HCT116 (cell line): ENCODE data around the gene IREB2. TPM values are rescaled to one million over a fixed set of nuclear protein-coding genes. Genes with fewer than 3 reads are reported as not detected.

Experiments
- ATAC-seq: fragments of 200-7000 bp; cut with Tn5 transposase; 2 replicates; pipeline ENCODE4 v1.9.1; 2020; ENCODE audit warnings: mild to moderate bottlenecking, moderate library complexity
- BruUV-seq: library from RNA; stranded (reverse); fragments of 400-500 nt; replicated peaks from 2 replicates; lab custom pipeline; 2021; lab: Mats Ljungman, UMichigan
- CTCF ChIA-PET: fragments of 300-600 bp; sonication (Branson Sonifier 250); formaldehyde crosslinking; loops from one replicate; lab custom pipeline; 2021; ENCODE audit warnings: antibody characterized with exemption; lab: Charles Lee
- POLR2A ChIA-PET: fragments of 300-600, 350-600 bp; sonication (Branson Sonifier 250); formaldehyde crosslinking; loops from one replicate; lab custom pipeline; 2021; ENCODE audit warnings: antibody characterized with exemption; lab: Charles Lee
- RAD21 ChIA-PET, 2 experiments: fragments of 300-600 bp; sonication (Branson Sonifier 250); formaldehyde crosslinking; loops; one replicate each; lab custom pipeline; 2023; ENCODE audit warnings: low total read pairs in 2 of 2; ENCODE audit not compliant: uncharacterized antibody in 2 of 2, unreplicated experiment in 2 of 2, low non-redundant PET in 1 of 2; lab: Charles Lee
- DNase-seq: peaks from one replicate; pipeline ENCODE4 v3.0.0-alpha.2; 2010; ENCODE audit warnings: low read depth, low spot score
- H2AFZ ChIP-seq: fragments of 200-600 bp; shearing (Covaris generic), sonication (generic); 2 replicates; pipeline ENCODE4 v1.6.1; 2017; ENCODE audit warnings: low read depth, mixed run types, mixed read lengths, antibody characterized with exemption, low read length; ENCODE audit not compliant: poor library complexity, severe bottlenecking
- H3K27ac ChIP-seq: 2 replicates; pipeline ENCODE4 v1.5.1; 2012; ENCODE audit warnings: low read depth, low read length
- H3K27me3 ChIP-seq: fragments of 200-600 bp; sonication (generic); 2 replicates; pipeline ENCODE4 v1.6.1; 2016; ENCODE audit warnings: mixed run types, low read length, mixed read lengths; ENCODE audit not compliant: insufficient read depth
- H3K36me3 ChIP-seq, 2 experiments: fragments of 200-500 bp in 1 of 2; fragments of 200-600 bp in 1 of 2; sonication (Bioruptor generic) in 1 of 2; sonication (generic) in 1 of 2; 2 replicates each; pipeline versions ENCODE4 v1.5.1 to v1.6.1; 2014 to 2016; ENCODE audit warnings: low read length in 2 of 2, inconsistent platforms in 1 of 2, mixed read lengths in 1 of 2, mixed run types in 1 of 2; ENCODE audit not compliant: insufficient read depth in 2 of 2, control insufficient read depth in 1 of 2
- H3K4me1 ChIP-seq, 2 experiments: fragments of 200-600 bp in 1 of 2; sonication (generic) in 1 of 2; 2 replicates each; pipeline versions ENCODE4 v1.5.1 to v1.6.1; 2012 to 2017; ENCODE audit warnings: low read length in 2 of 2, inconsistent platforms in 1 of 2, mild to moderate bottlenecking in 1 of 2, mixed read lengths in 1 of 2, mixed run types in 1 of 2, moderate library complexity in 1 of 2; ENCODE audit not compliant: insufficient read depth in 2 of 2, control insufficient read depth in 1 of 2
- H3K4me2 ChIP-seq: fragments of 200-600 bp; sonication (generic); 2 replicates; pipeline ENCODE4 v1.6.1; 2017; ENCODE audit warnings: mixed run types, low read length, mixed read lengths
- H3K4me3 ChIP-seq, 2 experiments: fragments of 200-600 bp in 1 of 2; sonication (generic) in 1 of 2; replicated peaks in 1 of 2; 2 replicates each; pipeline ENCODE4 v1.5.1; 2011 to 2016; ENCODE audit warnings: low read length in 2 of 2, control low read depth in 1 of 2, low read depth in 1 of 2, mild to moderate bottlenecking in 1 of 2, mixed read lengths in 1 of 2, mixed run types in 1 of 2
- H3K79me2 ChIP-seq: fragments of 200-600 bp; sonication (generic); 2 replicates; pipeline ENCODE4 v1.6.1; 2017; ENCODE audit warnings: mild to moderate bottlenecking, mixed run types, low read length, moderate library complexity, mixed read lengths; ENCODE audit not compliant: insufficient read depth
- H3K9ac ChIP-seq: fragments of 200-600 bp; sonication (generic); 2 replicates; pipeline ENCODE4 v1.6.1; 2016; ENCODE audit warnings: low read length, mixed read lengths
- H3K9me2 ChIP-seq: fragments of 200-600 bp; sonication (generic), shearing (Covaris generic); 2 replicates; pipeline ENCODE4 v1.6.1; 2017; ENCODE audit warnings: mixed run types, mild to moderate bottlenecking, moderate library complexity; ENCODE audit not compliant: insufficient read depth
- H3K9me3 ChIP-seq, 2 experiments: fragments of 200-500 bp in 1 of 2; fragments of 200-600 bp in 1 of 2; sonication (Bioruptor generic) in 1 of 2; sonication (generic) in 1 of 2; 2 replicates each; pipeline ENCODE4 v1.6.1; 2014 to 2017; ENCODE audit warnings: low read length in 2 of 2, mixed read lengths in 2 of 2, inconsistent platforms in 1 of 2, low read depth in 1 of 2, mild to moderate bottlenecking in 1 of 2, mixed run types in 1 of 2, moderate library complexity in 1 of 2; ENCODE audit not compliant: control insufficient read depth in 1 of 2, insufficient read depth in 1 of 2
- H4K20me1 ChIP-seq: fragments of 200-600 bp; sonication (generic), shearing (Covaris generic); 2 replicates; pipeline ENCODE4 v1.6.1; 2017; ENCODE audit warnings: mixed run types, mild to moderate bottlenecking, moderate library complexity; ENCODE audit not compliant: insufficient read depth
- ATF3 ChIP-seq: IDR thresholded peaks from 2 replicates; pipeline ENCODE4 v1.6.1; 2012
- CBX3 ChIP-seq: IDR thresholded peaks from 2 replicates; pipeline ENCODE4 v1.6.1; 2012; ENCODE audit warnings: low read depth
- CEBPB ChIP-seq: IDR thresholded peaks from 2 replicates; pipeline ENCODE4 v1.6.1; 2012; ENCODE audit warnings: low read depth
- ELF1 ChIP-seq: IDR thresholded peaks from 2 replicates; pipeline ENCODE4 v1.6.1; 2012; ENCODE audit warnings: low read depth, borderline replicate concordance
- EZH2 ChIP-seq: fragments of 200-600 bp; sonication (generic); IDR thresholded peaks from 2 replicates; pipeline ENCODE4 v1.6.1; 2017; ENCODE audit warnings: antibody characterized with exemption, mixed run types
- EZH2phosphoT487 ChIP-seq: fragments of 200-600 bp; IDR thresholded peaks from 2 replicates; pipeline ENCODE4 v1.6.1; 2018; ENCODE audit warnings: antibody characterized with exemption, borderline replicate concordance
- FOSL1 ChIP-seq: IDR thresholded peaks from 2 replicates; pipeline ENCODE4 v1.6.1; 2012; ENCODE audit warnings: low read depth
- JUND ChIP-seq: IDR thresholded peaks from 2 replicates; pipeline ENCODE4 v1.6.1; 2012
- MAX ChIP-seq: IDR thresholded peaks from 2 replicates; pipeline ENCODE4 v1.6.1; 2012
- POLR2A ChIP-seq: IDR thresholded peaks from 2 replicates; pipeline ENCODE4 v1.7.0; 2011; ENCODE audit warnings: borderline replicate concordance; ENCODE audit not compliant: insufficient read depth, insufficient read length; ENCODE audit errors: extremely low read depth
- POLR2AphosphoS5 ChIP-seq: IDR thresholded peaks from 2 replicates; pipeline ENCODE4 v1.6.1; 2011; ENCODE audit warnings: mild to moderate bottlenecking, low read depth, low read length, moderate library complexity
- REST ChIP-seq: IDR thresholded peaks from 2 replicates; pipeline ENCODE4 v1.6.1; 2012; ENCODE audit warnings: low read depth
- SIN3A ChIP-seq: IDR thresholded peaks from 2 replicates; pipeline ENCODE4 v1.6.1; 2012; ENCODE audit warnings: low read depth
- SP1 ChIP-seq: IDR thresholded peaks from 2 replicates; pipeline ENCODE4 v1.6.1; 2012; ENCODE audit warnings: low read depth
- SRF ChIP-seq: IDR thresholded peaks from 2 replicates; pipeline ENCODE4 v1.6.1; 2012; ENCODE audit warnings: low read depth
- TCF7L2 ChIP-seq: IDR thresholded peaks from 2 replicates; pipeline ENCODE4 v1.7.0; 2011; ENCODE audit warnings: borderline replicate concordance, inconsistent platforms; ENCODE audit not compliant: insufficient read depth, insufficient read length; ENCODE audit errors: extremely low read depth
- YY1 ChIP-seq: IDR thresholded peaks from 2 replicates; pipeline ENCODE4 v1.6.1; 2011; ENCODE audit warnings: low read length, low read depth, moderate library complexity, mild to moderate bottlenecking; ENCODE audit not compliant: insufficient replicate concordance; ENCODE audit errors: extremely low read depth
- ZBTB33 ChIP-seq: IDR thresholded peaks from 2 replicates; pipeline ENCODE4 v1.6.1; 2011; ENCODE audit warnings: mild to moderate bottlenecking, low read length, moderate library complexity; ENCODE audit not compliant: insufficient replicate concordance; ENCODE audit errors: extremely low read depth
- ZNF274 ChIP-seq: fragments of 200-500 bp; sonication (Bioruptor generic); IDR thresholded peaks from 2 replicates; pipeline ENCODE4 v1.6.1; 2014; ENCODE audit warnings: mild to moderate bottlenecking, low read depth, low read length, inconsistent platforms
- intact Hi-C: fragments of 100-400 bp; cut with micrococcal nuclease; formaldehyde crosslinking; loops from 2 replicates; pipeline ENCODE4 v1.10.0; 2022
- total RNA-seq: library from RNA; stranded (reverse); gene quantifications from one replicate; pipeline ENCODE4 v1.2.1, GENCODE V29; 2021; ENCODE audit not compliant: unreplicated experiment

Gene IREB2
- total RNA-seq, 1 experiment from 2014 or later, result 57.6 TPM

GRCh38 chr15:78392430-78392829 lies 45.6 kb upstream of the IREB2 start:
- intact Hi-C loops, result no loop called here

More at GRCh38 chr15:78392430-78392829, 45.6 kb upstream of the IREB2 start:
- POLR2A ChIA-PET, result no interaction called here
- DNase-seq (no peak), ATAC-seq (no peak)
- Histone ChIP-seq H3K36me3 (no peaks in the 10 kb centered on the region), H3K27me3 (no peaks in the 10 kb centered on the region), H3K27ac (no peak overlapping the region), H3K4me2 (no peak overlapping the region), H4K20me1 (no peaks in the 10 kb centered on the region), H3K9ac (no peak overlapping the region), H3K4me1 (no peaks in the 10 kb centered on the region), H3K9me3 (no peaks in the 10 kb centered on the region), H3K4me3 (no peak overlapping the region), H2AFZ (no peak overlapping the region), H3K79me2 (no peaks in the 10 kb centered on the region), H3K9me2 (no peaks in the 10 kb centered on the region)
- BruUV-seq, result no TSS peak
- RAD21 ChIA-PET, result no interaction called here
- TF ChIP-seq SIN3A, result no peak
- TF ChIP-seq EZH2phosphoT487, result no peak
- TF ChIP-seq REST, result no peak
- TF ChIP-seq POLR2A, result no peak
- TF ChIP-seq SRF, result no peak
- TF ChIP-seq CBX3, result no peak
- no peak for TF ChIP-seq TCF7L2
- TF ChIP-seq CEBPB, result no peak
- no peak for TF ChIP-seq ZNF274
- no peak for TF ChIP-seq JUND
- no peak for TF ChIP-seq EZH2
- TF ChIP-seq ZBTB33, result no peak
- no peak for TF ChIP-seq ATF3
- no peak for TF ChIP-seq FOSL1
- TF ChIP-seq POLR2AphosphoS5, result no peak
- TF ChIP-seq ELF1, result no peak
- no peak for TF ChIP-seq MAX
- TF ChIP-seq YY1, result no peak
- TF ChIP-seq SP1, result no peak
- CTCF ChIA-PET, result no interaction called here
